K562 (cell line): ENCODE data around the gene CCDC85C. TPM values are rescaled to one million over a fixed set of nuclear protein-coding genes. Genes with fewer than 3 reads are reported as not detected.

ENCODE experiments used
- ATAC-seq: fragments of 200-7000 bp; cut with Tn5 transposase; 3 replicates; pipeline ENCODE4 v1.9.1; 2020; ENCODE audit warnings: moderate library complexity
- BruUV-seq: library from RNA; stranded (reverse); fragments of 400-500 nt; replicated peaks from 2 replicates; lab custom pipeline; 2021; lab: Mats Ljungman, UMichigan
- CTCF ChIA-PET: fragments of 300-600 bp; formaldehyde crosslinking; extraction: SDS; loops from one replicate; lab custom pipeline; 2021; ENCODE audit warnings: low intra/inter-chr PET ratio; lab: Yijun Ruan, JAX
- POLR2A ChIA-PET: fragments of 300-600, 350-650 bp; sonication (Branson Sonifier 250); formaldehyde crosslinking; extraction: SDS; loops from one replicate; lab custom pipeline; 2021; ENCODE audit warnings: antibody characterized with exemption, inconsistent platforms; lab: Yijun Ruan, JAX
- DNase-seq, 4 experiments: peaks; one replicate each; pipeline versions ENCODE4 v3.0.0 to v3.0.0-alpha.2; 2011 to 2018; ENCODE audit warnings: low spot score in 3 of 4, mixed read lengths in 3 of 4; ENCODE audit errors: extremely low read depth in 1 of 4
- FAIRE-seq: peaks from 2 replicates; lab custom pipeline; 2011; peaks lifted over from hg19 to GRCh38; lab: Jason Lieb, UNC
- H2AFZ ChIP-seq: 2 replicates; pipeline ENCODE4 v1.6.0; 2011; ENCODE audit warnings: low read depth, low read length, control low read depth, inconsistent platforms
- H3K27ac ChIP-seq: fragments of 200-600 bp; 3 replicates; pipeline ENCODE4 v1.8.0; 2011; ENCODE audit warnings: low read depth, mild to moderate bottlenecking, control low read depth, inconsistent platforms, low read length, moderate library complexity, mixed read lengths; ENCODE audit errors: extremely low read depth
- H3K27me3 ChIP-seq, 2 experiments: fragments of 300-600 bp in 1 of 2; 2 replicates in 1 of 2; 3 replicates in 1 of 2; pipeline versions ENCODE4 v1.6.0 to v1.8.0; 2011; ENCODE audit warnings: inconsistent platforms in 2 of 2, low read length in 2 of 2, mild to moderate bottlenecking in 1 of 2, mixed read lengths in 1 of 2, moderate library complexity in 1 of 2; ENCODE audit not compliant: control insufficient read depth in 2 of 2, insufficient read depth in 2 of 2
- H3K36me3 ChIP-seq: fragments of 300-600 bp; 3 replicates; pipeline ENCODE4 v1.8.0; 2011; ENCODE audit warnings: mild to moderate bottlenecking, low read length, inconsistent platforms; ENCODE audit not compliant: control insufficient read depth, insufficient read depth
- H3K4me1 ChIP-seq, 2 experiments: fragments of 200-600 bp in 1 of 2; replicated peaks in 1 of 2; 2 replicates in 1 of 2; 3 replicates in 1 of 2; pipeline versions ENCODE4 v1.5.1 to v1.8.0; 2011; ENCODE audit warnings: inconsistent platforms in 2 of 2, low read length in 2 of 2, mild to moderate bottlenecking in 1 of 2, mixed read lengths in 1 of 2, moderate library complexity in 1 of 2; ENCODE audit not compliant: control insufficient read depth in 2 of 2, insufficient read depth in 2 of 2
- H3K4me2 ChIP-seq: 2 replicates; pipeline ENCODE4 v1.6.1; 2011; ENCODE audit warnings: low read length, control low read depth, inconsistent platforms, mixed read lengths; ENCODE audit not compliant: insufficient read depth
- H3K4me3 ChIP-seq: fragments of 200-600 bp; sonication (generic), shearing (Covaris generic); 2 replicates; pipeline ENCODE4 v1.5.1; 2016; ENCODE audit warnings: control low read depth, inconsistent platforms
- H3K79me2 ChIP-seq: fragments of 200-600 bp; 3 replicates; pipeline ENCODE4 v1.8.0; 2011; ENCODE audit warnings: low read length, inconsistent platforms; ENCODE audit not compliant: control insufficient read depth, insufficient read depth
- H3K9ac ChIP-seq, 2 experiments: 2 replicates each; pipeline versions ENCODE4 v1.6.0 to v1.6.1; 2011; ENCODE audit warnings: low read depth in 2 of 2, low read length in 2 of 2, control low read depth in 1 of 2, inconsistent platforms in 1 of 2, mild to moderate bottlenecking in 1 of 2, mixed read lengths in 1 of 2; ENCODE audit not compliant: insufficient read depth in 1 of 2
- H3K9me1 ChIP-seq: one replicate; pipeline ENCODE4 v1.6.0; 2011; ENCODE audit warnings: inconsistent platforms, mild to moderate bottlenecking, low read length, moderate library complexity; ENCODE audit not compliant: control insufficient read depth, insufficient read depth
- H3K9me3 ChIP-seq: replicated peaks from 2 replicates; pipeline ENCODE4 v1.5.1; 2011; ENCODE audit warnings: low read depth, low read length, inconsistent platforms; ENCODE audit not compliant: control insufficient read depth, insufficient read depth
- H4K20me1 ChIP-seq: replicated peaks from 2 replicates; pipeline ENCODE4 v1.6.1; 2011; ENCODE audit warnings: low read length, inconsistent platforms, mixed read lengths; ENCODE audit not compliant: control insufficient read depth, insufficient read depth
- L3MBTL2 ChIP-seq: fragments of 450-650 bp; IDR thresholded peaks from 2 replicates; pipeline ENCODE4 v1.6.1; 2016; ENCODE audit warnings: mild to moderate bottlenecking, moderate library complexity
- NELFE ChIP-seq: IDR thresholded peaks from 2 replicates; pipeline ENCODE4 v1.6.1; 2011; ENCODE audit warnings: mild to moderate bottlenecking; ENCODE audit not compliant: insufficient read depth, insufficient read length
- PML ChIP-seq: IDR thresholded peaks from 2 replicates; pipeline ENCODE4 v1.6.1; 2012; ENCODE audit warnings: low read length, inconsistent platforms
- RBM25 ChIP-seq: fragments of 200-400 bp; formaldehyde crosslinking; IDR thresholded peaks from 2 replicates; pipeline ENCODE4 v1.6.1; 2018; ENCODE audit warnings: low read length, low read depth, moderate library complexity; ENCODE audit not compliant: severe bottlenecking
- SMAD3 ChIP-seq: fragments of 450-650 bp; formaldehyde crosslinking; conservative IDR thresholded peaks from 2 replicates; pipeline ENCODE4 v1.4.0; 2020; ENCODE audit warnings: mild to moderate bottlenecking
- whole genome bisulfite sequencing: fragments of 100-300 bp; shearing (Covaris generic); methylation state at CpG from one replicate; pipeline ENCODE4 v1.1.6; 2016; ENCODE audit warnings: low coverage, mixed read lengths; ENCODE audit not compliant: insufficient coverage; ENCODE audit errors: missing lambda C conversion rate; 5-methylcytosine and 5-hydroxymethylcytosine counted together
- in situ Hi-C: fragments of 300-500 bp; cut with MboI; formaldehyde crosslinking; loops from 4 replicates; pipeline ENCODE4 v1.15.0; 2018; ENCODE audit warnings: inconsistent platforms, mixed read lengths
- intact Hi-C: fragments of 100-400 bp; cut with micrococcal nuclease; formaldehyde crosslinking; loops from 2 replicates; pipeline ENCODE4 v1.14.2; 2022
- polyA plus RNA-seq, 8 experiments: library from polyadenylated mRNA; depleted of rRNA in 4 of 8; stranded (reverse) in 5 of 8; unstranded in 3 of 8; fragments of >200 nt; fragmentation: Nextera tagmentation in 2 of 8; fragmentation: Illumina TruSeq in 1 of 8; extraction: Ambion mirVana in 2 of 8; extraction: Trizol in 1 of 8; gene quantifications; 2 replicates each; pipeline versions ENCODE4 v1.2.1 to v1.2.3, GENCODE V29; 2011 to 2014; ENCODE audit warnings: inconsistent platforms in 1 of 8, missing spikeins in 1 of 8
- total RNA-seq, 7 experiments: library from RNA; depleted of rRNA in 6 of 7; stranded (reverse); fragments of >200 nt in 6 of 7; fragmentation: Illumina TruSeq in 2 of 7; extraction: Trizol in 2 of 7; gene quantifications; 2 replicates each; pipeline versions ENCODE4 v1.2.1 to v1.2.3, GENCODE V29; 2011 to 2021; ENCODE audit warnings: low replicate concordance in 1 of 7
- TF ChIP-seq, protein P1 (sequence below): sonication (generic); formaldehyde crosslinking; IDR thresholded peaks from 2 replicates; pipeline ENCODE4 v1.8.0; 2022; ENCODE audit warnings: missing genetic modification reagents, mild to moderate bottlenecking, borderline replicate concordance

Gene CCDC85C
- total and polyA plus RNA-seq, 9 of the 15 experiments (the other 6 are each of a cell fraction or from before 2014, with no cell fraction given), result 0.18 to 22.0 (median 6.3) TPM

DNA sequence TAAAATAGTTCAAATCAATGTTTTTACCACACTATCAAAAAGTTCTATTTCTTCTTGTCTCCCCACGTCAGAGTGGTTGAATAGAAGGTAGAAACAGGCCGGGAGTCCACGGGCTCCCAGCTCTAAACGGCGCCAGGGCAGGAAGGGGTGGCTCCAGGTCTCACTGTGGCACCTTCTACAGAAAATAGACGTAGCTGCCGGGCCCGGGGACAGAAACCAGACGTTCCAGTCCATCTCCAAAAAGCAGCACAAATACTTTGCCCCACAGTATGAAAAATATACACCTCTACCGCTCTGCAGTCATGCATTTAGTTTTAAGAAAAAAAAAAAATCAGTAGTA, 91.9 kb downstream of the CCDC85C start (continued):
- TF ChIP-seq, protein P1, sequence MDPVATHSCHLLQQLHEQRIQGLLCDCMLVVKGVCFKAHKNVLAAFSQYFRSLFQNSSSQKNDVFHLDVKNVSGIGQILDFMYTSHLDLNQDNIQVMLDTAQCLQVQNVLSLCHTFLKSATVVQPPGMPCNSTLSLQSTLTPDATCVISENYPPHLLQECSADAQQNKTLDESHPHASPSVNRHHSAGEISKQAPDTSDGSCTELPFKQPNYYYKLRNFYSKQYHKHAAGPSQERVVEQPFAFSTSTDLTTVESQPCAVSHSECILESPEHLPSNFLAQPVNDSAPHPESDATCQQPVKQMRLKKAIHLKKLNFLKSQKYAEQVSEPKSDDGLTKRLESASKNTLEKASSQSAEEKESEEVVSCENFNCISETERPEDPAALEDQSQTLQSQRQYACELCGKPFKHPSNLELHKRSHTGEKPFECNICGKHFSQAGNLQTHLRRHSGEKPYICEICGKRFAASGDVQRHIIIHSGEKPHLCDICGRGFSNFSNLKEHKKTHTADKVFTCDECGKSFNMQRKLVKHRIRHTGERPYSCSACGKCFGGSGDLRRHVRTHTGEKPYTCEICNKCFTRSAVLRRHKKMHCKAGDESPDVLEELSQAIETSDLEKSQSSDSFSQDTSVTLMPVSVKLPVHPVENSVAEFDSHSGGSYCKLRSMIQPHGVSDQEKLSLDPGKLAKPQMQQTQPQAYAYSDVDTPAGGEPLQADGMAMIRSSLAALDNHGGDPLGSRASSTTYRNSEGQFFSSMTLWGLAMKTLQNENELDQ (CRISPR knock-in tag), result no peak
- TF ChIP-seq, all 486 proteins: peak for 0

DNA sequence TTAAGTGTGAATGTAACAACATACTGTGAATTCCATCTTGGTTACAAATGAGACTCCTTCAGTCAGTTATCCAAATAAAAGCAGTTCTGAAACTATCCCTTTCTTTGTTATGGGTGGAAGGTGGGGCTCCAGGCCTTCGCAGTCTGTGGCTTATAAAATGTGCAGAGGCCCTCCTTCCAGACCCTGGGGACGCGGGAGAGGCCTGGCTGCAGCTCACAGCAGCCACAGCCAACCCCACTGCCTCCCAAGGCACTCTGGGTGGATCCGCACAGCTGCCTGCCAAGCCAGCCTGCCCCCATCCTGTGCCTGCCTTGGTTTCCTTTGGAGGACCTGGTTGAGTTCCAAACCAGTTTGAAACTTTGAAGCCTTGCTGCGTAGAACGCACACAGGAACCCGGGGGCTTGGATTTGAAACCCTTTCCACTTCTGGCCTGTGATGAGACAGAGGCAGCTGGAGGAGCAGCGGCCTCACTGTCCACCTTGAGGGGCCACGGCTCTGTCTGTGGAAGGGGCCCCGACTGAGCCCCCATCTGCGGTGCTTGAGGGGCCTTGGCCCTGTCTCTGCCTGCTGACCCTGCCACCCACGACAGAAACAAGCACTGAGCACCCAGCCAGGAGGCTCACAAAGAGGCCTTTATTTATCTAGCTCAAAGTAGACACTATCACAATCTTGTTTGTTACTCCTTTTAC, 92.4 kb downstream of the CCDC85C start:
- WGBS, result 89% methylated on average over 11 of the region's 12 CpGs
- Histone ChIP-seq H3K4me1 (peaks cover 0 to 6% of the 10 kb centered on the region in 2 experiments; a peak in 2 of 5 replicates), H3K9ac (peak overlapping the region in 1 of 2 experiments; percentile 17; a peak in 1 of 4 replicates), H3K9me3 (no peaks in the 10 kb centered on the region), H3K27ac (no peak overlapping the region), H3K4me2 (no peak overlapping the region), H3K27me3 (no peaks in the 10 kb centered on the region), H3K9me1 (no peaks in the 10 kb centered on the region), H3K4me3 (no peak overlapping the region), H4K20me1 (0 out of 2 replicates have a peak, but pooled peaks cover 7% of the 10 kb centered on the region), H3K79me2 (no peaks in the 10 kb centered on the region), H3K36me3 (peaks cover 50% of the 10 kb centered on the region; the same call in 2 of the 3 replicates), H2AFZ (no peak overlapping the region)
- no peak for ATAC-seq
- POLR2A ChIA-PET, result no interaction called here
- no peak for FAIRE-seq
- no TSS peak for BruUV-seq
- in situ Hi-C loops (no loop called here), intact Hi-C loops (no loop called here)
- TF ChIP-seq L3MBTL2 (no peak), SMAD3 (CRISPR knock-in tag) (no peak), RBM25 (no peak), PML (no peak), NELFE (no peak)
- CTCF ChIA-PET, result no interaction called here
- DNase-seq, result no peak
